ENCODE data around the gene TMEM169. TPM values are rescaled to one million over a fixed set of nuclear protein-coding genes. Genes with fewer than 3 reads are reported as not detected.
"Not testable (repeated sequence)": the region's sequence is repeated elsewhere in the genome, so short reads cannot be mapped to it uniquely, and the experiment has no call there.

Gene TMEM169
- total and polyA plus RNA-seq, 2 donors = 0.65 to 0.85 TPM

DNA sequence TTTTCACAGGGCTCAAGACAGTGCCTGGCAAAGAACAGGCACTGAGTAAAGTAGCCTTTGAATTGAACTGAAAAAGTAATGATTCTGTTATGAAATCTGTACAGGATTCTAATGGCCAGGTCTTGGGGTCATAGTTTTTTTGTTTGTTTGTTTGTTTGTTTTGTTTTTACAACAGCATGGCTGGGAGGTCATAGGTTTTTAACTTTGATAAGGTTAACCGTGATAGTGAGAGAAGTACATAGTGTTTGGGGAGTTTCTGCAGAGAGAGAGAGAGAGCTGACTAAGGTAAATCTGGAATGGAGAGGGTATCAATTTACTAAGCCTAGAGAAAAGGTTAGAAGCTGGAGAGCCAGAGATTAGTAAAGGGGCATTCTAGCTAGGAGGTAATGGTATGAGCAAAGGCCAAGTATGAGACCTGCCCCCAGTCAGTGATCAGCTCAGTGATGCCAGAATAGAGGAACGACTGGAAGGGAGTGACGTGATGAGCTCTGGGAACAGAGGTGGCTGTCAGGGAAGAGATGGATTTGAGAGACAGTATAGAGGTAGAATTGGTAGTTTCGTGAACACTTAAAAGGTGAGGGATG, 53.3 kb downstream of the TMEM169 start:
- no peak for DNase-seq (ENCODE audit: extremely low spot score)
- no peaks in the 10 kb centered on the region for H3K4me1 ChIP-seq (ENCODE audit: insufficient read depth)
- WGBS = 95% methylated on average over 4 of the region's 4 CpGs
- peaks cover 6% of the 10 kb centered on the region for H3K36me3 ChIP-seq (ENCODE audit: insufficient read depth)
- no peak overlapping the region for H3K27ac ChIP-seq (ENCODE audit: low read depth)
- H3K4me3 ChIP-seq (ENCODE audit: low read depth, low read length) = no peak overlapping the region

DNA sequence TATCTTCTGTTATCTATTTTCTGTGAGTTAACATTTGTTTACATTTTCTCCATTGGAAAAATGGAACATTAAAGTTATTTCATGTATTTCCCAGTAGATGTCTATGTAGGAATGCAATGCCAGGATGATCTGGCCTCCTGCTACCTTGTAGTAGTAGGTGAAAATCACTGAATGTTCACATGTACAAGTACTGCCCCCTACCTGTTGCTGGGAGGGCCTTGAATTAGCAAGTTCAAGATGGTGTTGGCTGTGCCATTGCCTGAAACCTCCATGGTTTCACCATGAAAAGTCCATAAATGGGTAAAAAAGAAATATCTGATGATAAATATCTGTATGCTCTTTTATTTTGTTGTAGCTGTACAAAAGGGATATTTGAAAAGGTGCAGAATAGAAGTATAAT, 58.2 kb downstream of the TMEM169 start:
- no peak overlapping the region for H3K4me3 ChIP-seq (ENCODE audit: low read depth, low read length)
- no peak overlapping the region for H3K27ac ChIP-seq (ENCODE audit: low read depth)
- H3K36me3 ChIP-seq (ENCODE audit: insufficient read depth) = peaks cover 11% of the 10 kb centered on the region
- no peak for DNase-seq (ENCODE audit: extremely low spot score)
- no peaks in the 10 kb centered on the region for H3K4me1 ChIP-seq (ENCODE audit: insufficient read depth)

- not testable (repeated sequence) for H3K4me3 ChIP-seq (ENCODE audit: low read depth, low read length); H3K27ac ChIP-seq (ENCODE audit: low read depth); H3K36me3 ChIP-seq (ENCODE audit: insufficient read depth); DNase-seq (ENCODE audit: extremely low spot score); H3K4me1 ChIP-seq (ENCODE audit: insufficient read depth)
- WGBS = 92% methylated on average over 4 of the region's 4 CpGs
Observed at GRCh38 chr2:216141516-216141915, 59.8 kb downstream of the TMEM169 start.

- WGBS = 90% methylated on average over 1 of the region's 1 CpG
Observed at GRCh38 chr2:216142540-216142939, 60.8 kb downstream of the TMEM169 start.

DNA sequence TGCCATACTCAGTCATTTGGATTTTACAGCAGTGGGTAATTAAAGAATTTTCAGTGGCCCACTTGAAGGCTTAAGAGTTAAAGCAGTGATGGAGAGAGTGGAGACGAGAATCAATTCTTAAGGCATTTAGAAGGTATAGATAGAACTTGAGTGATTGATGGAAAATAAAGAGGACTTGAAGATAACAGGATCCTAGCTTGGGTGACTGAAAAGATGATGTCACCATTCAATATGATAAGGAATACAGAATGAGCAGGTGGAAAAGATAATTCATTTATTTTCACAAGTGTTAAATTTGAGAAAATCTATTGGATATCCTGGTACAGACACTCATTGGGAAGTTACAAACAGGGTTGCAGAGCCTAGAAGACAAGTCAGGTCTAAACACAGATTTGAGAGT, 62.7 kb downstream of the TMEM169 start:
- 89% methylated on average over 1 of the region's 1 CpG for WGBS
- DNase-seq (ENCODE audit: extremely low spot score) = no peak
- H3K36me3 ChIP-seq (ENCODE audit: insufficient read depth) = peaks cover 9% of the 10 kb centered on the region

More at GRCh38 chr2:216142540-216142939, 60.8 kb downstream of the TMEM169 start:
- no peak overlapping the region for H3K27ac ChIP-seq (ENCODE audit: low read depth)
- DNase-seq (ENCODE audit: extremely low spot score) = no peak
- H3K4me3 ChIP-seq (ENCODE audit: low read depth, low read length) = no peak overlapping the region
- H3K36me3 ChIP-seq (ENCODE audit: insufficient read depth) = peaks cover 9% of the 10 kb centered on the region
- H3K4me1 ChIP-seq (ENCODE audit: insufficient read depth) = no peaks in the 10 kb centered on the region

DNA sequence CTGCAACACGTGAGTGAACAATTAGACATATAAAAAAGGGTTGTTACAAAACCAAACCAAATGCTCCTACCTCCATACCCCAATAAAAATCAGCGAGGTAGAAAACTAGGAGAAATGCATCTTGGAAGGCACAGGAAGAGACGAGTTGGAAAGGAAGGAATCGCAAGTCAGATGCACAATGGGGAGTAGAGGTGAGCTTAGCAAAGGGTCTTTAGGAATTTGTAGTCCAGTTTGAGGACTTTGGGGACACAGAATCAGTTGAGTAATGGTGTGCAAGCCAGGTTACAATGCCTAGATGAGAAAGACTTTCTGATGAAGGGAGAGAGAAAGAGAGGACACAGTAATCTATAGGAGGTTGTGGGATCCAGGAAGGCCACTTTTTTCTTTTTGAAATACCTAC, 63.1 kb downstream of the TMEM169 start:
- no peak overlapping the region for H3K4me3 ChIP-seq (ENCODE audit: low read depth, low read length)
- DNase-seq (ENCODE audit: extremely low spot score) = no peak
- no peak overlapping the region for H3K27ac ChIP-seq (ENCODE audit: low read depth)
- no peaks in the 10 kb centered on the region for H3K4me1 ChIP-seq (ENCODE audit: insufficient read depth)
- peaks cover 9% of the 10 kb centered on the region for H3K36me3 ChIP-seq (ENCODE audit: insufficient read depth)
- WGBS = 89% methylated on average over 4 of the region's 4 CpGs

More for the DNA sequence above, 62.7 kb downstream of the TMEM169 start:
- Histone ChIP-seq H3K4me3 (ENCODE audit: low read depth, low read length) (no peak overlapping the region), H3K4me1 (ENCODE audit: insufficient read depth) (no peaks in the 10 kb centered on the region), H3K27ac (ENCODE audit: low read depth) (no peak overlapping the region)

DNA sequence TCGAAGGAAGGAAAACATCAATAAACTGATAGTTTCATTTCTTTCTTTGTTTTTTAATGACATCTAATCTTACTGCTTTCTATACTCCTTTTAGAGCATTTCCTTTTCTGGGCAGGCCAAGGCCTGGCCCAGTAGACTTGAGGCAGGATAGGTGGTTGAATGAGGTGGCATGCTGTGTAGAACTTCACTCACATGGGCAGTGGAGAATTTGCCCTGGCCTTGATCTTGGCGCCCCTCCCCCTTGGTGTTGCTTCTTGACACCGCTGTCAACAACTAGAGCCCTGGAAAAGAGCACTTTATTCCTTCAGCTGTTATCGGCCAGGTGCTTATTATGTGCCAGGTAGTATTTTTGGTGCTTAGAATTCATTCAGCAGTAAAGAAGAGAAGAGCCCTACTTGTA, 64.9 kb downstream of the TMEM169 start:
- H3K4me1 ChIP-seq (ENCODE audit: insufficient read depth) = no peaks in the 10 kb centered on the region
- peaks cover 5% of the 10 kb centered on the region for H3K36me3 ChIP-seq (ENCODE audit: insufficient read depth)
- WGBS = 72% methylated on average over 4 of the region's 4 CpGs
- no peak for DNase-seq (ENCODE audit: extremely low spot score)
- no peak overlapping the region for H3K27ac ChIP-seq (ENCODE audit: low read depth)
- no peak overlapping the region for H3K4me3 ChIP-seq (ENCODE audit: low read depth, low read length)

- no peak for DNase-seq (ENCODE audit: extremely low spot score)
- no peak overlapping the region for H3K27ac ChIP-seq (ENCODE audit: low read depth)
- H3K4me3 ChIP-seq (ENCODE audit: low read depth, low read length) = no peak overlapping the region
- H3K36me3 ChIP-seq (ENCODE audit: insufficient read depth) = peaks cover 4% of the 10 kb centered on the region
- 94% methylated on average over 5 of the region's 5 CpGs for WGBS
- no peaks in the 10 kb centered on the region for H3K4me1 ChIP-seq (ENCODE audit: insufficient read depth)
Observed at GRCh38 chr2:216147172-216148131, 65.7 kb downstream of the TMEM169 start.

DNA sequence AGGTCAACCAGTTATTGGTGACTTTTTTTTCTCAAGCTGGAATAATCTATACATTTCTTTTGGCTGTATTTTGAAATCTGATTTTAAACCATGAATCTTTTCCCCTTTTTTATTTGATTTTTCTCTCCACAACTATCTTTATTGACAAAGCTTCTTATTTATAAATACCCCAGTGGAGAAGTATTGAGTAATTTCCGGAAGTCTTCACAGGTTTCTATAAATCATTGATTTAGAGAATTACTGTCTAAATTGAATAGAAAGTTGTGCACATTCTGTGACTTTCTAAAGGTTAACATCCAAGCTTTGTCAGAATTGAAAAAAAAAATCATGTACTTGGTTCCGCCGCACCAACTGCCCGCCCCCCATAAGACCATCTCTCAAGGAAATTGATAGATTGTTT, 67.3 kb downstream of the TMEM169 start:
- H3K36me3 ChIP-seq (ENCODE audit: insufficient read depth) = peaks cover 3% of the 10 kb centered on the region
- H3K27ac ChIP-seq (ENCODE audit: low read depth) = no peak overlapping the region
- H3K4me3 ChIP-seq (ENCODE audit: low read depth, low read length) = no peak overlapping the region
- WGBS = 94% methylated on average over 4 of the region's 4 CpGs
- H3K4me1 ChIP-seq (ENCODE audit: insufficient read depth) = no peaks in the 10 kb centered on the region
- no peak for DNase-seq (ENCODE audit: extremely low spot score)

DNA sequence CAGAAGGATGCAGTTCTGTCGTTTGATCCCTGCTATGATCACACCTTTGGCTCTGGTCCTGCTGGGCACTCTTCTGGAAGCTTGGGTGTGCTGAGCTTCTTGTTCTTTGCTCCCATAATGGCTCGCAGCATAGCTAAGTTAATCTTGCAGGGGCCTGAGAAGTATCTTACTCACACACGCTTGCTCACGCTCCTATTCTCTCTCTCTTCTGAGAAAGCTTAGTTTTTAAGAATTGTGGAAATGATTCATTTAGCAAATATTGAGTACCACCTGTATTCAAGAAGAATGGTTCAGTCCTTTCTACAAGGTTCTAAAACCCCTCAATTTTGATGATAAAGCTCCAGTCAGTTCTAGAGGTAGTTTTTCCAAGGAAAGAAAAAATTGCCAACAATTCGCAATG, 68.0 kb downstream of the TMEM169 start:
- 81% methylated on average over 5 of the region's 5 CpGs for WGBS
- DNase-seq (ENCODE audit: extremely low spot score) = no peak
- Histone ChIP-seq H3K36me3 (ENCODE audit: insufficient read depth) (peaks cover 3% of the 10 kb centered on the region), H3K4me1 (ENCODE audit: insufficient read depth) (no peaks in the 10 kb centered on the region), H3K27ac (ENCODE audit: low read depth) (no peak overlapping the region), H3K4me3 (ENCODE audit: low read depth, low read length) (no peak overlapping the region)

DNA sequence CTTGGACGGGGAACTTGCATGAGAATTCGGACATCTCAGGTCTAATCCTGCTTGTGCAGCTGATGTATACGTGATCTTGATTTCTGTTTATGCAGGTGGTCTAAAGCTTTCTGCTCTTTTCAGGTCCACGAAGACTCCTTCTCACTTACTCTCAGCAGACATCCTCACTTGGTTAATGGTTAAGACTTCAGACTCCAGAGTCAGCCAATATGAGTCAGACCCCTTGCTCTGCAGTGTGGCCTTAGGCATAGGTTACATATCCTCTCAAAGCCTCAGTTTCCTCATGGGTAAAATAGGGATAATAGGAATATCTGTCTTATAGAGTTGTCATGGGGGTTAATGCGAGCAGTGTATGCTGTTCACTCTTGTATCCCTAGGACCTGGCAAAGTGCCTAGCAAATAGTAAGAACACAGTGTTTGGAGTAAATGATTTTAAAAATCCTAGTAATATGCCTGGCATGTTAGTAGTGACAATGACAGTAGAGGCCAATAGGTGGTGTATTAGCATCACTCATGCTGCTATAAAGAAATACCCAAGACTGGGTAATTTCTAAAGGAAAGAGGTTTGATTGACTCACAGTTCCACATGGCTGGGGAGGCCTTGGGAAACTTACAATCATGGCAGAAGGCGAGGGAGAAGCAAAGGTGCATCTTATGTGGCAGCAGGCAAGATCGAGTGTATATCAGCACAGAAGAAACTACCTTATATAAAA, 69.8 kb downstream of the TMEM169 start:
- no peak for DNase-seq (ENCODE audit: extremely low spot score)
- WGBS = 91% methylated on average over 7 of the region's 7 CpGs
- H3K4me3 ChIP-seq (ENCODE audit: low read depth, low read length) = no peak overlapping the region
- peaks cover 3% of the 10 kb centered on the region for H3K36me3 ChIP-seq (ENCODE audit: insufficient read depth)
- no peaks in the 10 kb centered on the region for H3K4me1 ChIP-seq (ENCODE audit: insufficient read depth)
- no peak overlapping the region for H3K27ac ChIP-seq (ENCODE audit: low read depth)

Data from urinary bladder (tissue), 4 donors.